GM21529 (cell line): ENCODE results near the gene MEGF9.
A peak's percentile ranks its signal among the peaks of the same experiment; 100 is the strongest.
"Not testable (repeated sequence)": the region's sequence is repeated elsewhere in the genome, so short reads cannot be mapped to it uniquely, and the experiment has no call there.

Experiments
- ATAC-seq: cut with Tn5 transposase; IDR thresholded peaks from one replicate; pipeline ENCODE4 v1.9.1; 2021; ENCODE audit not compliant: unreplicated experiment

Gene MEGF9

DNA sequence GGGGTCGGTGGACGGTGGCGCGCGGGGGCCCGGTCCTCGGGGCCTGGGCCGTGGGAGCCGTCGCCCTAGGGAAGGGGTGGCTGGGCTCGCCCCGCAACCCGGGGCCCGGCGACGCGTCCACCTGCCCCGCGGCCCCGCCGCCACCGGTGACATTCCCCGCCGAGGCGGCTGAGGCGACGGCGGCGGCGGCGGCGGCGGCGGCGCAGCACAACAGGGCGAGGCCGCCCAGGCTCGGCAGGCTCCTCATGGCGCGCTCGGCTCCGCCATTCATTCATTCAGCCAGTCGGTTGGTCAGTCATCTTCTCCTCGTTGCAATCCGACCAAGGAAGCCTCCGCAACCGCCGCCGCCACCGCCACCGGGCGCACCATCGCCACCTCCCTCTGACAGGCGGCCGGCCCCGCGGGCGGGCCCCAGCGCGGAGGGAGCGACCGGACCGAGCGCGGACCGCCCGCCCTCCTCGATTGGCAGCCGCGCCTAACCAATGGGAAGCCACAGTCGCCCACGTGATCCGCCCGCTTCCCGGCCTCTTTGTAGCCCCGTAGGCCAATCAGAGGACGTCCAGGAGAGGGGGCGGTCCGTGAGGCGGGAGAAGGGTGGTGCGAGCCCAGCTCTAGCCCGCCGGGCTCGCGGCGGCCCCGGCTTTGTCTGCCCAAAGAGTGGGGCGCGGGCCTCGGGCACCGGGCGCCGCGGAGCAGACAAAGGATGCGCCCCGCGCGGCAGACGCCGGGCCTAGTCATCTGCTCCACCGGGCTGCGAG, at the start of gene MEGF9:
Gene MEGF9, minus strand, starts transcription at position 383 of the 758 bp plus-strand sequence. Its CDS starts 112 bp downstream, at position 271.
- ATAC-seq: peak; percentile 93

DNA sequence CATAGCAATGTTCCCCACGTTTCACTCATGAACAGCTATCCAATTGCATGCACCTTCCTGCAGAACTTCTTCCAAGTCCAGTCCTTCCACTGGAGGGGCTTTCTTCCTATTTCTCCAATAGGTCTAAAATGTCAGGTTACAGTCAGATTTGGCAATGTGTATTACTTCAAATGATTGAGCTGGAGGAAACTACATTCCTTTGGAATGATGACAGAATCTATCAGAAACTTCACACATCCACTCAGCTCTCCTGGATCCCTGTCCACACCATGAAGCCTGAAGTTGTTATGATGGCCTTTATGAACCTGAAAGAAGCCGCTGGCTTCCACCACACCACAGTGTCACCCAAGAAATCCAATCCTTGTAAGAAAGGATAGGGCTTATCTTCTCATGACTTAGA, 46.7 kb upstream of the MEGF9 start:
- no peak for ATAC-seq

DNA sequence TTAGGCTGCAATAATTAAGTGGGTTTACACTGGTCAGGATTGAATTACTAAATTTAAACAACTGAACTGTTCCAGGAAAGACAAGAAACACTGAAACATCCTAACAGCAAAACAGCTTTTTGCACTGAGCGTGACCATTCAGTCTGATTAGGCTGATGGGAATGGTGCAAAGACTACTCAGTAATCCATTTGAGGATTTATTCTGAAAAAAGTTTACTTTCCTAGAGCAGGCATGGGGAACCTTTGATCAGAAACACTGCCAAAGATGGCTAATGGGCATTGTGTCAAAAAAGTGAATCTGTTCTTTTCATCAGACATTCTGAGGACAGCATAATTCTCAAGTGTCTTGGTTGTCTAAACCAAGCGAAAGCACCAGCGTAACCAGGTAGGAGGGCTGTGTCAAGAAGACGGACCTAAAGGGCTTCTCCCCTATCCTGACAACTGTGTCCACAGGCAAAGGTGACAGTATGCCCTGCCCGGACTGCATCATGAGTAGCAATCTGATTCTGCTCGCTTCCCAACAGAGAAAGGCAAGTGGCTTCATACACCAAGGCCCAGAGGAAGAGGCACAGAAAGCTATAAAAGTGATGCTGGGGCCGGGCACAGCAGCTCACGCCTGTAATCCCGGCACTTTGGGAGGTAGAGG, 45.6 kb upstream of the MEGF9 start:
- no peak for ATAC-seq

DNA sequence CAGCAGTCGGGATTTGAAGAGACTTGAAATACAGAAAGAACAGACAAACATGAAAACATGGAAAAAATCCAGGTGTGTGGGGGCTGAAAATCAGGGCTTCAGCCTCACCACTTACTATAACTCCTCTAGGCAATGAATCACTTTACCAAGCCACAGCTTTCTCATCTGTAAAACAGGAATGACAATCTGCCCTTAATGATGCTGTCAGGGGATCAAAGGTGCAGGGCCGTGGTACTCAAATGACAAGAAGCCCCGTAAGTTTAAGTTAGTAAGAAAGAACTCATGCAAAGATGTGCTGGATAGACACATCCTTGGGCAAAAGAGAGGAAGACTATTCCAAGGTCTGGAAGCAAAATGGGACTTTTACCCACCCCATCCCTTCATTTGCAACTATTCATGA, 44.3 kb upstream of the MEGF9 start:
- no peak for ATAC-seq

DNA sequence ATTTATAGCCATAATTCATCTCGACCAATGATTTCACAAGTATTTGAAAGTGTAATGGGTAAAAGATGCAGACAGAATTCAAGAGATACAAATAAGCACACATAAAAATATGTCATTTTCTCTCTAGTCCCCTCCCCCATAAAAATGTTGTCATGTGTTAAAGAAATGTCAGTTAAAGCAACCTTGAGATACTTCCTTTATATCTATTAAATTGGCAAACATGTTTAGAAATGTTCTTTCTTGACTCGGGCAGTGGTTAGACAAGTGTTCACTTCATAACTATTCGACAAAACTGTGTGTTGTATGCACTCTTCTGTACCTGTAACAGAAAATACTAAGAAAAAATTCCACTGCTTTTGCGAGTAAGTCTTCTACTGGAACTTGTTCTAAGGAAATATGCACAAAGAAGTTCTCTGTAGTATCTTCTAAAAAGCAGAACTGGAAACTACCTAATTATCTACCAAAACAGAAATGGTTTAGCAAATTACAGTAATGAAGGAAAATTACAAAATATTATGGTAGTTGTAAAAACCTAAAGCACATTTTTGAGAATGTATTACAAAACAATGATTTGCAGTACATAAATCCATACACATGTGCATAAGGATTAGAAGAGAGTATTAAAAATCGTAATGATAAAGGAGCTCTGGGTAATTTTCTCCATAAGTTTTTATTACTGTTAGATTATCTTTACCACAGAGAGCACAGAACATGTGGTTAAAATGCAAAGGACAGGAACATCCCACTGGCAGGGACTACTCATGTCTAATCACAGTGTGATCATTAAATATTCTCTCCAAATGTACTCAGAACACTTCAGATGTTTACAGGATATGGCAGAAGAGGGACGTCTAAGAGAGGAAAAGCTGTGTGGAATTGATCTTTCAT, 43.0 kb upstream of the MEGF9 start:
- ATAC-seq: no peak

DNA sequence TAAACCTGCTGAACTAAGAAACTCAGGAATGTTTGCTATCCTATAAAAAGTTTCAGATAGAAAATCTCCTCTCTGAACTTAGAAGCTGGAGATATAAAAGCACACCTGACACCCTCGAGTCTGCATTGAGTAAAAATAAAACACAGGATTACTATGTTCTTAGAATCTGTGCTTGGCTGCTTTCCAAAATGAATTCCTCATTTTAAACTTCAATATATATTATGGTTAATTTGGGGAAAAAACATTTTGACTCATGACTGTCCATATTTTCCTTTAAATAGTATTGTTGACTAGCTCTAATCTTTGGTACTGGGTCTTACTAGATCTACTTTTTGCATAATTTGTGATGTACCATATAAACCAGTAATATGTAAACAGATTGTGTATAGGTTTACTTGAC, 42.3 kb upstream of the MEGF9 start:
- no peak for ATAC-seq

DNA sequence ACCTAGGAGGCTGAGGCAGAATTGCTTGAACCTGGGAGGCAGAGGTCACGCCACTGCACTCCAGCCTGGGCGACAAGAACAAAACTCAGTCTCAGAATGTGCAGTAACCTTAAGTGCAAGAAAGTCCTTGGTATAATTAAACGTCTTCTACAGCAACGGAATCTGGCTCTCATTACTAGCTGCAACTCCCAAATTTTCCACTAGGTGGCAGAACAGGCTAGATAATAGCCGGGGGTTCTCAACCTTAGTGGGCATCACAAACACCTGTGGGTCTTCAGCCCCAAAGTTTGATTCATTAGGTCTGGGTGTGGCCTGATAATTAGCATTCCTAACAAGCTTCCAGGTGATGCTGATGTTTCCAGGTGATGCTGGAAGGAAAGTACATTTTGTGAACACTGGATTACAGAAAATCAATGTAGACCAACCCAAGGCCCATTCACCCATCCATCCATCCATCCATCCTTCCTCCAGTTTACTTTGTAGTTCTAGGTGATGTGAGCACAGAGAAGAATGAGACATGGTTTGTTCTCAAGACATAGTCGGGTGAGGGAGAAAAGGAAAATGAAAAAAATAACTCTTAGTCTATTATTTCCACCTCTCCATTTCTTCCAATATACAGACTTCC, 41.7 kb upstream of the MEGF9 start:
- ATAC-seq: no peak

DNA sequence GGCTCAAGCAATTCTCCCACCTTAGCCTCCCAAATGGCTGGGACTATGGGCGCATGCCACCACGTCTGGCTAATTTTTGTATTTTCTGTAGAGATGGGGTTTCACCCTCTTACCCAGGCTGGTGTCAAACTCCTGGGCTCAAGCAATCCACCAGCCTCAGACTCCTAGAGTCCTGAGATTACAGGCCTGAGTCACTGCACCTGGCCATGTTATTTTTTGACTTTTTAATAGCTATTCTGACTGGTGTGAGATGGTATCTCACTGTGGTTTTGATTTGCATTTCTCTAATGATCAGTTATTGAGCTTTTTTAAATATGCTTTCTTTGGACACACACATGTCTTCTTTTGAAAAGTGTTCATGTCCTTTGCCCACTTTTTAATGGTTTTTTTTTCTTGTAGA, 40.8 kb upstream of the MEGF9 start:
- no peak for ATAC-seq

DNA sequence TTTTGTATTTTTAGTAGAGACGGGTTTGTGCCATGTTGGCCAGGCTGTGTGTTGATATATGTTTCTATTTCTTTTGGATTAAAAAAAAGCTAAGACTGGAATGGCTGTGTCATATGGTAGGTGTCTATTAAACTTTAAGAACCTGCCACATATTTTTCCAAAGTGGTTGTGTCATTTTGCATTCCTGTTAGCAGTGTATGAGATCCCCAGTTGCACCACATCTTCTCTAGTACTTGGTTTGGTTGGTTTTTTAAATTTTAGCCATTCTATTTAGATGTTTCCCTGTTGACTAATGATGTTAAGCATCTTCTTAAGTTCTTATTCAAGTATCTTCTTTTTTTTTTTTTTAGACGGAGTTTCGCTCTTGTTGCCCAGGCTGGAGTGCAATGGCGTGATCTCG, 36.2 kb upstream of the MEGF9 start:
- no peak for ATAC-seq

DNA sequence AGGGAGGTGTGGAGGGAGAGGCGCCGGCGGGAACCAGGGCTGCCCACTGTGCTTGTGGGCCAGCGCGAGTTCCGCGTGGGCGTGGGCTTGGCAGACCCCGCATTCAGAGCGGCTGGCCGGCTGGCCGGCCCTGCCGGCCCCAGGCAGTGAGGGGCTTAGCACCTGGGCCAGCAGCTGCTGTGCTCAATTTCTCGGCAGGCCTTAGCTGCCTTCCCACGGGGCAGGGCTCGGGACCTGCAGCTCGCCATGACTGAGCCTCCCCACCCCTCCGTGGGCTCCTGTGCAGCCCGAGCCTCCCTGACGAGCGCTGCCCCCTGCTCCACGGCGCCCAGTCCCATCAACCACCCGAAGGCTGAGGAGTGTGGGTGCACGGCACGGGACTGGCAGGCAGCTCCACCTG, 32.1 kb upstream of the MEGF9 start:
- not testable (repeated sequence) for ATAC-seq

DNA sequence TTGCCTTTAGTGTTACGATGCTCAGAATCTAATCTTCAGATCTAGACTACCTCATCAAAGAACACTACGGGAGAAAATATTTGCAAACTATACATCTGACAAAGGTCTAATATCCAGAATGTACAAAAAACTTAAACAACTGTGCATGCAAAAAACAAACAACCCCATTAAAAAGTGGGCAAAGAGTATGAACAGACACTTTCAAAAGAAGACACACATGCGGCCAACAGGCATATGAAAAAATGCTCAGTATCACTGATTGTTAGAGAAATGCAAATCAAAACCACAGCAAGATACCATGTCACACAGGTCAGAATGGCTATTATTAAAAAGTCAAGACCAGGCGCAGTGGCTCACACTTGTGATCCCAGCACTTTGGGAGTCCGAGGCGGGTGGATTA, 31.0 kb upstream of the MEGF9 start:
- ATAC-seq: no peak

DNA sequence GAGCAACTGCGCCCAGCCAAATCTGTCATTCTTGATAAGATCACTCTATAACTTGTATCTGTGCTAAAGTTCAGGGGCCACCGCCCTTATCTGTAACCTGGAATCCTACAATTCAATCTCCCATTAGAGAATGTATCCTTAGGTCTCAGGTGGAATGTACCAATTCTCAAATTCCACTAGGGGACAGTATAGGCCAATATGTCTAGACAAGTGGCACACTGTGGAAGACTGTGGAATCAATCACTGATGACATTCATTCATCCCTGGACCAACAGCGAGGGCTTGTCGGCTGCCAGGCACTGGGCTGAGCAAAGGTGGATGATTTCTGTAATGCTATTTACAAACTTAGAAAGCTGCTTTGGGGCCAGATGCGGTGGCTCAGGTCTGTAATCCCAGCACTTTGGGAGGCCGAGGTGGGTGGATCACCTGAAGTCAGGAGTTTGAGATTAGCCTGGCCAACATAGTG, 28.7 kb upstream of the MEGF9 start:
- no peak for ATAC-seq

DNA sequence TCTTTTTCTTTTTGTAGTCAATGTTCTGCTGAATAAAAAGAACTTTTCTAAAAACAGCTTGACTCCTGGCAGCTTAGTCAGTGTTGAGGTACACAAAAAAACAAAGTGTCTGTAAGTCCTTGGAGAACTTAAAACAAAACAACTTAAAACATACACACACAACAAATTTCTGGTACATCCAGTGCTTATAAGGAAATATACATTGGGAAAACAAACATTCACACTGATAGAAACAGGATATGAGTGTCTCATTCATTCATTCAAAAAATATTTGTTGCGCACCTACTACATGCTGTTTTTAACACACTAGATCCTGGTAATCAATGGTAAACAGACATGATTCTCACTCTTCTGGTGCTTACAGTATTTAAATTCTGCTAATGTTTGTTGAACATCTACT, 27.4 kb upstream of the MEGF9 start:
- no peak for ATAC-seq

DNA sequence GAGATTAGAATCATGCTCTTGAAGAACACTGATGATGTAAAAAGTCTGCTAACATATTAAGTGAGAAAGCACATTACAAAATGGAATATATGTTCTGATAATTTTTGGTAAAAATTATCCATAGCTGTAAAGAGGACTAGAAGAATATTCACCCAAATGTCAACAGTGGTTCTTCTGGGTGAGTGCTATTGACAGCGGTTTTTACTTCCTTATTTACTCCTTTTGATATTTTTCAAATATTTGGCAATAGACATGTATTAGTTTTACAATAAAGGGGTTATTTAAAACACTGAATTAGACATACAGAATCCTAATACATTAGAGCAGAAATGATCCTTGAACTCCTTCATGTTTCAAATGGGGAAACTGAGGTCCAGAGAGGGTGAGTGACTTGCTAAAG, 26.9 kb upstream of the MEGF9 start:
- no peak for ATAC-seq

DNA sequence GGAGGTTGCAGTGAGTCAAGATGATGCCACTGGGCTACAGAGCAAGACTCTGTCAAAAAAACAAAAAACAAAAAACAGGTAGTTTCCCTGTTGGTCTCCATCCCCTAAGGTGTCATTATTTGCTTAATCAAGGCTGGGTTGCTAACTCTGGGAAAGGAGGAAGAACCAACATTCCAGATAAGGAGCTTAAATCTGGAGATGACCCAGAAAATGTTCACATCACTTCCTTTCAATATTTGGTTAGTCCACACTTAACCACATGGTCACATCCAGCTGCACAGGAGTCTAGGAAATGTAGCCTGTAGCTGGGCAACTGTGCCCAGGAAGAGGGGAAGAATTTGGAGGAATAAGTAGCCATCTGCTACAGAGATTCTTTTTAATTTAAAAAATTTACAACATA, 25.9 kb upstream of the MEGF9 start:
- ATAC-seq: no peak

DNA sequence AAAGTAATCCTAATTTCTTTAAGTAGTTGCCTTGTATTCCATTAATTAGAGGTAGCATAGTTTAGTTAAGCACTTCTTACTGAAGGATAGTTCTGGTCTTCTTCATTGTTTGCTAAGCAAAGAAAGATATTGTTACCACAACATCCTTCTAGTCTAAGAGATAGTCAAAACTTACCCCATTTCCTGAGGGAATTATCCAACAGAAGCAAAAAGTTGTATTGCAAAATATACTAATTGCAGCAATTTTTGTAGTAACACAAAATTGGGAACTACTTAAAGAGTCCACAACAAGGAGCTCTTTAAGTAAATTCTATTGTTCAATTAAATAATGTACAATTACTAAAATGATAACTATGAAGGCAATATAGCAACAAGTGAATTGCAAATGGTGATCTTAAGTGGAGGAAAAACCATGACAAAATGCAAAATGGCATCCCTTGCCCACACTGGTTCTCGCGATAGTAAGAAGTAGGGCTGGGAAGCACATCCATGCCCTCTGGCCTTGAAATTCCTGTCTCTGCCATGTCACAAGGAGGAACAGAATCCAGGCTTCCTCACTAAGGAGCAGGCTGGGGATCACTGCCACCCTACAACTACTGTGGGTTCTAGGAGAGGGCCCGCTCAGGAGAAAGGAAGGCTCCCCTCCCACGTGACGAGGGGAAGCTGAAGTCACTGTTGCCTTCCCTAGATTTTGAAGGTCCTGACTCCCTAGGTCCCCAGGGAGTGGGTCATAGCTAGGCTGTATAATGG, 23.3 kb upstream of the MEGF9 start:
- no peak for ATAC-seq

DNA sequence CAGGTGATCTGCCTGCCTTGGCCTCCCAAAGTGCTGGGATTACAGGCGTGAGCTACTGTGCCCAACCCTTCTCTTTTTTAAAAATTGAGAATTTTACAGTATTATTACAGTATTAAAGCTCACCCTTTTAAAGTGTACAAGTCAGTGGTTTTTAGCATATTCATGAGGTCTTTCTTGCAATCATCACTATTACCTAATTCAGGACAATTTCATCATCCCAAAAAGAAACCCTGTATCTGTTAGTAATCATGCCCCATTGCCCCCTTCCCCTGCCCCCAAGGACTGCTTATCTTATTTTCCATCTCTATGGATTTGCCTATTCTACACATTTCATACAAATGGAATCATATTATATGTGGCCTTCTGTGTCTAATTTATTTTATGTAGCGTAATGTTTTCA, 22.6 kb upstream of the MEGF9 start:
- no peak for ATAC-seq

DNA sequence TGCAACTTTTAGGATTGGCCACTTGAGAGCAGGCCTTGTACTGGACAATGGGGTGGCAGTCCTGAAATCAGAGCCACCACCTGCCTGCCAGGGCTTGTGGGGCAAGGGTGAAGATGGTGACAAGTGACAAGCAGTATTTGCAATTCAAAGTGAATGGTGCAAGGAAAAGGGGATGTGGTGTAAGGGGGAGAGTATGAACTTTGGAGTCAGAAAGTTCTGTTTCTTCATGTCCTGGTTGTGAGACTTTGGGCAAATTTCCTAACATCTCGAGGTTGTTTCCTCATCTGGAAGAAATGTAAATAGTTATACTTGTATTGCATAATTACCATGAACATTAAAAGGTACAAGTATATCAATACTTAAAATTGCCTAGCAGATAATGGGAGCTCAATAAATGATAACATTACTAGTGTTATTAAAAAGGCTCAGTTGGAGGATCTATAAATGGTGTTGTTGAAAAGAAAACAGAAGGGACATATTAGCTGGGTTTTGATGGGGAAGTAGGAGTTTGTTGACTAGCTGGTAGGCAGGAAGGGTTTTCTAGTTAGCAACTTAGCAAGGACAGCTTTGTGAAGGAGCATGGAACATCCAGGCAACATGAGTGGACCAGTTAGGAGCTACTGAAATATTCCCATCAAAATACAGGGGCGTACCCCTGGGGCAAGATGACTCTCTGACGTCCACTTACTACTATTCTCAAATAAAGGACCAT, 21.3 kb upstream of the MEGF9 start:
- ATAC-seq: no peak

DNA sequence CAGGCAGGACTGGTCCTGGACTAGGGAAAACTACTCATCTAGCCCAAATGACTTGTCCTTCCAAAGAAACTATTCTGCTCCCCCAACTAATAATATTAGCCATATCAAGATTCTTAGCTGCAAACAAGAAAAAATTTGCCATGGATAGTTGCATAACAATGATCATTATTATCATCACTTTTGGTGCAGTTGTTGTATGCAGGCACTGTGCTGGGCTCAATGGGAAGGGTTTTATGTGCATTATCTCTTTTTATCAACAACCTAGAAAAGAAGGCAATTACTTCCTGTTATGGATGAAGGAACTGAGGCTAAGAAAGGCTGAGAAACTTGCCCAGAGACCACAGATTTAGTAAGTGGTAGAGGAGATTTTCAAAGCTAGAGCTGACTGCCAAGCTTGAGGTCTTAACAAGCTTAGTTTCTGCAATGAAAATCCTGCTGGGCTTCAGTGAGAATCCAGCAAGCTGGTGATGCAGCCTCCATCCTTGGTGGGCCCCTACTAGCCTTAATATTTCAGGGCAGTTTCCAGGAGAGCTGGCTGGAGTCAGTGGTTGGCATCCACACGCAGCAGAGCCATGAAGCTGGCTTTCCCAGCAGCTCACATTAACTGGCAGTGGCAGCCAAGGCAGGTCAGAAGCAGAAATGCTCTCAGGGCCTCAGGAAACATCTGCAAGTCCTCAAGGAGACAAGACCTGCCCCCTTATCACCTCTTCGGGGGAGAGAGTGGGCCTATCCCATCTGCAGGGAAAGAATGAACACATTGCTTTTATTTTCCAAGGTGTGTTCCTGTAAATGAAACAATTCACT, 20.5 kb upstream of the MEGF9 start:
- ATAC-seq: no peak
